ENCODE results near the gene KLF6. TPM values are rescaled to one million over a fixed set of nuclear protein-coding genes. Genes with fewer than 3 reads are reported as not detected.

The KLF6 gene
- total RNA-seq, 1 donor from 2014 or later = 95.5 TPM

DNA sequence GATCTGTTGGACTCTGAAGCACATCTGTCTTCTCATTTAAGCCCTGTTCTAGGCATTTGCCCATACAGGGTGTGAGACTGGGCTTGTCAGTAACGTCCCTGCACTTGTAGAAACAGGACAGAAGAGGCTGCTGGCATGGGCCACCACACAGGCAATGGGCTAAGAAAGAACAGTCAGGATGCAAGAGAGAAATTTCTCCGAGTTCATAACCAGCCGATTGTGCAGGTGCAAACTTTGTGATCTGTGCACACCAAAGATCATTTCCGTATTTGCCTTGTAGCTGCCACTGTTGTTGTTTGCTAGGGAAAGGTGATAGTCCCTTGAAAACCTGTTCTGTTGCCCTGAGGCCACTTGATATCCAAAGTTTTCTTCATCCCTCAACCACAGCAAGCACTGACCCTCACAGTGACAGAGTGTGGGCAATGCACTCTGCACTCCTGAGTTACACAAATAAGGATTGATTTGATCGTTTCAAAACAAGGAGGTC lies 20.3 kb downstream of the KLF6 start:
- H3K4me1 Mint-ChIP-seq (ENCODE audit: low read depth) = peaks cover 37% of the 10 kb centered on the region
- no peak for DNase-seq (ENCODE audit: low spot score, unreplicated experiment)
- TF ChIP-seq, protein P1, sequence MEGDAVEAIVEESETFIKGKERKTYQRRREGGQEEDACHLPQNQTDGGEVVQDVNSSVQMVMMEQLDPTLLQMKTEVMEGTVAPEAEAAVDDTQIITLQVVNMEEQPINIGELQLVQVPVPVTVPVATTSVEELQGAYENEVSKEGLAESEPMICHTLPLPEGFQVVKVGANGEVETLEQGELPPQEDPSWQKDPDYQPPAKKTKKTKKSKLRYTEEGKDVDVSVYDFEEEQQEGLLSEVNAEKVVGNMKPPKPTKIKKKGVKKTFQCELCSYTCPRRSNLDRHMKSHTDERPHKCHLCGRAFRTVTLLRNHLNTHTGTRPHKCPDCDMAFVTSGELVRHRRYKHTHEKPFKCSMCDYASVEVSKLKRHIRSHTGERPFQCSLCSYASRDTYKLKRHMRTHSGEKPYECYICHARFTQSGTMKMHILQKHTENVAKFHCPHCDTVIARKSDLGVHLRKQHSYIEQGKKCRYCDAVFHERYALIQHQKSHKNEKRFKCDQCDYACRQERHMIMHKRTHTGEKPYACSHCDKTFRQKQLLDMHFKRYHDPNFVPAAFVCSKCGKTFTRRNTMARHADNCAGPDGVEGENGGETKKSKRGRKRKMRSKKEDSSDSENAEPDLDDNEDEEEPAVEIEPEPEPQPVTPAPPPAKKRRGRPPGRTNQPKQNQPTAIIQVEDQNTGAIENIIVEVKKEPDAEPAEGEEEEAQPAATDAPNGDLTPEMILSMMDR (IDR thresholded peaks at IDR 0.05; ENCODE audit: unreplicated experiment) = no peak
- no peaks in the 10 kb centered on the region for H3K9me3 Mint-ChIP-seq (ENCODE audit: low read depth)
- no peaks in the 10 kb centered on the region for H3K36me3 Mint-ChIP-seq (ENCODE audit: insufficient read depth)
- H3K4me3 Mint-ChIP-seq (ENCODE audit: low read depth) = no peak overlapping the region
- no peak overlapping the region for H3K27ac Mint-ChIP-seq
- H3K27me3 Mint-ChIP-seq = peaks cover 29% of the 10 kb centered on the region

DNA sequence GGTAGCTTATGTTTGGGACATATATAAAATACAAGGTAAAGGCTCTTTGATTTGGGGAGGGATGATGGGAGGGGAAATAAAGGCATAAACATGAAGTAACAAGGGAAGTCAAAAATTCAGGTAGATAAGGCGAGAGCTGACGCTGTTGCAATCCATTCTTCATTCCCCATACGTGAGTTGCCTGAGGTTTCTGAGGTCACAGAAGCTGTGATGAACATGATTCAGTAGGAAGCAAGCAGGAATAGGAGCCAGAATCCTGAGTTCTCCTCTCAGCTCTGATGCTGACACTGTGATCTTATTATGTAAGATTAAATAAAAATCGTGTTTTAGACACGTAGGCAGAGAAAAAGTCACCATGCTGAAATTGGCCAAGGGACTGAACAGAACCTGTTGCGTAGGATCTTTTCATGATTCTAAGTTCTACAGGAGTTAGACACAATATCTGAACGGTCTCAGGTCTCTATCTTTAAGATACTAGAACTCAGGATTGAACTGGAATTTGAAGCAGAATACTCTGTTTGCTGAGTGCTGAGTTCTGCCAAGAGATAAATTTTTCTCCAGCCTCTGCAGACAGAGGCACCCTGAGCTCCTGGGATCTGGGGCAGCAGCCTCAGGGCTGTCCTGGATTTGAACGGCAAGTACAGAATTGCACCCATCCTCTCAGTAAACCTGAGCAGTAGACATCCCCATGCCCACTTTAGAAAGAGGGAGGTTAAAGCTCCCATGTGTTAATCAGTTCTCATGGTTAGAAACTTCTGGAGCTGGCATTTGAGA lies 21.0 kb downstream of the KLF6 start:
- Mint-ChIP-seq H3K4me1 (ENCODE audit: low read depth) (peaks cover 37% of the 10 kb centered on the region), H3K27ac (no peak overlapping the region), H3K36me3 (ENCODE audit: insufficient read depth) (no peaks in the 10 kb centered on the region), H3K9me3 (ENCODE audit: low read depth) (no peaks in the 10 kb centered on the region), H3K4me3 (ENCODE audit: low read depth) (no peak overlapping the region), H3K27me3 (peaks cover 33% of the 10 kb centered on the region)
- TF ChIP-seq, protein P1 (IDR thresholded peaks at IDR 0.05; ENCODE audit: unreplicated experiment) = no peak
- DNase-seq (ENCODE audit: low spot score, unreplicated experiment) = no peak

DNA sequence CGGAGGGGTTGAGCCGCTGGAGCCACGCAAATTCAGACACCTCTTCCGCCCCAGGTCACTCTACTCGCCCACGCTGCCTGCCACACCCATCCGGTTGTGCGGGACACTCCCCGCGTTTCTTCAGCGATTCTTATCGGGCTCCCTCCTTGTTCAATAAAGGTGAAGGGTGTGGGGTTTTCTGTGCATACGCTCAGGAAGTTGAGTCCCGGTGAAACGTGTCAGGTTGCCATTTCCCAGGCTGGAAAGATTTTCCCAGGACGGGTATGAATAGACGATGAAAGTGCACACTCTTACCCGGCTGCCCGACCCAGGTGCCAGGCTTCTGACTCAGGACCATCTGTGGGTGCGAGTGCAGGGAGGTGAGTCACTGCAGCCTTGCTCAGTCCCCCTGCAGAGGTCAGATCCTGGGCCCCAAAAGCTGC lies 22.0 kb downstream of the KLF6 start:
- Mint-ChIP-seq H3K9me3 (ENCODE audit: low read depth) (no peaks in the 10 kb centered on the region), H3K27ac (no peak overlapping the region), H3K4me3 (ENCODE audit: low read depth) (no peak overlapping the region)

DNA sequence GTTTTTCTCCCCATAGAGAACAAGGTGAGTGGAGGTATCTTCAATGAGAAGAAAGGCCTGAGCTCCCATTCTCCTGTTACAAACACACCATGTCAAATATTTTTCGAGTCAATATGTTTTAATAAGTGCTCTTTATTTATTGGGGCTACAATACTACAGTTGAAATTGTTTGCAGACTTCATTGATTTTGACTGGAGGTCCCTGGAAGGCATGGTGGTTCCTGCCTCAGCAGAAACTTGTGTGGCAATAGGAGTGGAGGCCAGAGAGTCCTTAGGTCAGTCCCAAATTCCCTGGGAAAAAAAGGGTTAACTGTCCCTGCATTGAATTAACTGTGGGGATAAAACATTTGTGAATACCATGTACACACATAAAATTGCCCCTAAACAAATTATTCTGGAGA lies 22.7 kb downstream of the KLF6 start:
- Mint-ChIP-seq H3K27ac (peak overlapping the region; percentile 86), H3K27me3 (peaks cover 43% of the 10 kb centered on the region), H3K4me3 (ENCODE audit: low read depth) (no peak overlapping the region), H3K36me3 (ENCODE audit: insufficient read depth) (no peaks in the 10 kb centered on the region), H3K9me3 (ENCODE audit: low read depth) (no peaks in the 10 kb centered on the region), H3K4me1 (ENCODE audit: low read depth) (peaks cover 37% of the 10 kb centered on the region)
- TF ChIP-seq, protein P1 (IDR thresholded peaks at IDR 0.05; ENCODE audit: unreplicated experiment) = no peak
- no peak for DNase-seq (ENCODE audit: low spot score, unreplicated experiment)

More for the DNA sequence above, 22.0 kb downstream of the KLF6 start:
- DNase-seq (ENCODE audit: low spot score, unreplicated experiment) = no peak
- Mint-ChIP-seq H3K36me3 (ENCODE audit: insufficient read depth) (no peaks in the 10 kb centered on the region), H3K4me1 (ENCODE audit: low read depth) (peaks cover 37% of the 10 kb centered on the region), H3K27me3 (peaks cover 37% of the 10 kb centered on the region)
- TF ChIP-seq, protein P1 (IDR thresholded peaks at IDR 0.05; ENCODE audit: unreplicated experiment) = no peak

DNA sequence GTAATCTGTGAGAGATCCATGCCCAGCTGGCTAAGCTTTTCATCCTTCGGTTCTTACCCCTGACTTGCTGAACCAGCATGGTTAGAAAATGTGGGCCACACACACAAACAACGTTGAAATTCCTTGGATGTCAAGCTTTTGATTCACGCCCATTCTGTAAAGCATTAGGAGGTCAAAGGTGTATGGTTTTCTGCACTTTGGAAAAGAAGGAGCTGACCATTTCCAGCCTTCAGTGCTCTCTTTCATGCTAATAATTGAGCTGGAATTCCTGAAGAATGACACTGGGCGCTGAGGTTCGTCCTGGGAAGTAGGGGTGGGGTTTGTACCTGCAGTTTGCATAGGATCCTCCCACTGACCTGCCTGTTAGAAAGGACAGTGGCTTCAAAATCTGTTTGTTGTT lies 23.1 kb downstream of the KLF6 start:
- DNase-seq (ENCODE audit: low spot score, unreplicated experiment) = no peak
- peaks cover 37% of the 10 kb centered on the region for H3K4me1 Mint-ChIP-seq (ENCODE audit: low read depth)
- H3K36me3 Mint-ChIP-seq (ENCODE audit: insufficient read depth) = no peaks in the 10 kb centered on the region
- TF ChIP-seq, protein P1 (IDR thresholded peaks at IDR 0.05; ENCODE audit: unreplicated experiment) = no peak
- no peak overlapping the region for H3K4me3 Mint-ChIP-seq (ENCODE audit: low read depth)
- H3K27ac Mint-ChIP-seq = peak overlapping the region; percentile 86
- H3K27me3 Mint-ChIP-seq = peaks cover 44% of the 10 kb centered on the region
- H3K9me3 Mint-ChIP-seq (ENCODE audit: low read depth) = no peaks in the 10 kb centered on the region
